A549 (cell line): Measurements from ENCODE around the gene ACP3. TPM values are rescaled to one million over a fixed set of nuclear protein-coding genes. Genes with fewer than 3 reads are reported as not detected.

Experiments used
- ATAC-seq, 2 experiments: fragments of 200-7000 bp in 1 of 2; fragments of >200 bp in 1 of 2; cut with Nextera tagmentation in 1 of 2; cut with Tn5 transposase in 1 of 2; 3 replicates each; pipeline versions ENCODE4 v1.8.0 to v1.9.1; 2018 to 2020; ENCODE audit warnings: mild to moderate bottlenecking in 1 of 2, moderate library complexity in 1 of 2
- CTCF ChIA-PET: fragments of 300-600 bp; sonication (Branson Sonifier 250); formaldehyde crosslinking; extraction: SDS; loops from one replicate; lab custom pipeline; 2021; ENCODE audit warnings: antibody characterized with exemption, inconsistent platforms; lab: Yijun Ruan, JAX
- POLR2A ChIA-PET: fragments of 350-600 bp; formaldehyde crosslinking; extraction: SDS; loops from one replicate; lab custom pipeline; 2021; ENCODE audit warnings: antibody characterized with exemption, inconsistent platforms; lab: Yijun Ruan, JAX
- DNase-seq, 2 experiments: peaks; one replicate each; pipeline versions ENCODE4 v3.0.0 to v3.0.0-alpha.2; 2011 to 2016; ENCODE audit warnings: low read depth in 1 of 2, low spot score in 1 of 2
- FAIRE-seq: peaks from 2 replicates; lab custom pipeline; 2011; peaks lifted over from hg19 to GRCh38; lab: Jason Lieb, UNC
- H3K27ac ChIP-seq, 2 experiments: fragments of >200 bp; sonication (Bioruptor Twin); formaldehyde crosslinking; 3 replicates each; pipeline ENCODE4 v1.5.1; 2016 to 2017
- H3K4me1 ChIP-seq: fragments of >200 bp; sonication (Bioruptor Twin); formaldehyde crosslinking; 3 replicates; pipeline ENCODE4 v1.6.1; 2016
- H3K4me2 ChIP-seq: fragments of >200 bp; sonication (Bioruptor Twin); formaldehyde crosslinking; 3 replicates; pipeline ENCODE4 v1.6.1; 2016
- H3K4me3 ChIP-seq: fragments of >200 bp; sonication (Bioruptor Twin); formaldehyde crosslinking; 3 replicates; pipeline ENCODE4 v1.5.1; 2016
- H3K9me3 ChIP-seq: fragments of >200 bp; sonication (Bioruptor Twin); formaldehyde crosslinking; 3 replicates; pipeline ENCODE4 v1.6.1; 2016
- BCL3 ChIP-seq: fragments of >200 bp; sonication (Bioruptor Twin); formaldehyde crosslinking; IDR thresholded peaks from 3 replicates; pipeline ENCODE4 v1.6.1; 2016
- BHLHE40 ChIP-seq: IDR thresholded peaks from 2 replicates; pipeline ENCODE4 v1.6.1; 2012; ENCODE audit warnings: low read depth, low read length, inconsistent platforms
- CBX8 ChIP-seq: fragments of 200-600 bp; sonication (generic); IDR thresholded peaks from 2 replicates; pipeline ENCODE4 v1.6.1; 2016
- CHD2 ChIP-seq: fragments of 150-350 bp; IDR thresholded peaks from 2 replicates; pipeline ENCODE4 v1.6.1; 2014; ENCODE audit warnings: low read length; ENCODE audit not compliant: partially characterized antibody
- CHD4 ChIP-seq: fragments of 200-600 bp; sonication (generic); IDR thresholded peaks from 2 replicates; pipeline ENCODE4 v1.6.1; 2016; ENCODE audit warnings: antibody characterized with exemption, mild to moderate bottlenecking, borderline replicate concordance
- CTCF ChIP-seq: fragments of >200 bp; sonication (Bioruptor Twin); formaldehyde crosslinking; IDR thresholded peaks from 3 replicates; pipeline ENCODE4 v1.5.1; 2016
- E2F6 ChIP-seq: IDR thresholded peaks from 2 replicates; pipeline ENCODE4 v1.6.1; 2012; ENCODE audit warnings: low read depth, borderline replicate concordance
- ELK1 ChIP-seq: fragments of 150-350 bp; IDR thresholded peaks from 2 replicates; pipeline ENCODE4 v1.6.1; 2014; ENCODE audit warnings: low read depth, mild to moderate bottlenecking, low read length
- EP300 ChIP-seq, 2 experiments: fragments of >200 bp; sonication (Bioruptor Twin); formaldehyde crosslinking; IDR thresholded peaks; 2 replicates in 1 of 2; 3 replicates in 1 of 2; pipeline ENCODE4 v1.6.1; 2016 to 2017
- FOSB ChIP-seq: fragments of 250-450 bp; sonication (Bioruptor Pico); IDR thresholded peaks from 2 replicates; pipeline ENCODE4 v1.5.0; 2020; ENCODE audit warnings: mild to moderate bottlenecking, moderate library complexity
- HMGXB4 ChIP-seq: fragments of 250-450 bp; sonication (Bioruptor Pico); IDR thresholded peaks from 2 replicates; pipeline ENCODE4 v1.5.0; 2021; ENCODE audit warnings: mild to moderate bottlenecking, moderate library complexity, borderline replicate concordance
- HOXB13 ChIP-seq: fragments of 250-450 bp; sonication (Bioruptor Pico); IDR thresholded peaks from 2 replicates; pipeline ENCODE4 v1.5.0; 2020; ENCODE audit warnings: low read depth, mild to moderate bottlenecking, moderate library complexity
- MAFK ChIP-seq: fragments of 450-650 bp; IDR thresholded peaks from 2 replicates; pipeline ENCODE4 v1.6.1; 2014; ENCODE audit not compliant: partially characterized antibody
- NPAS2 ChIP-seq: fragments of 250-450 bp; sonication (Bioruptor Pico); IDR thresholded peaks from 2 replicates; pipeline ENCODE4 v1.8.0; 2022; ENCODE audit warnings: mild to moderate bottlenecking, moderate library complexity, borderline replicate concordance
- PBX3 ChIP-seq: IDR thresholded peaks from 2 replicates; pipeline ENCODE4 v1.6.1; 2012
- RAD21 ChIP-seq, 2 experiments: fragments of >200 bp in 1 of 2; sonication (Bioruptor Twin) in 1 of 2; formaldehyde crosslinking in 1 of 2; IDR thresholded peaks in 1 of 2; conservative IDR thresholded peaks in 1 of 2; 2 replicates in 1 of 2; 3 replicates in 1 of 2; pipeline ENCODE4 v1.6.1; 2012 to 2018; ENCODE audit warnings: inconsistent platforms in 1 of 2
- RCOR1 ChIP-seq: fragments of 150-350 bp; IDR thresholded peaks from 2 replicates; pipeline ENCODE4 v1.6.1; 2014; ENCODE audit warnings: antibody characterized with exemption, low read length, low read depth
- RNF2 ChIP-seq: fragments of 200-600 bp; sonication (generic); IDR thresholded peaks from 2 replicates; pipeline ENCODE4 v1.6.1; 2016; ENCODE audit warnings: low read depth, mild to moderate bottlenecking, antibody characterized with exemption, moderate library complexity, borderline replicate concordance
- SMC3 ChIP-seq: fragments of >200 bp; sonication (Bioruptor Twin); formaldehyde crosslinking; IDR thresholded peaks from 3 replicates; pipeline ENCODE4 v1.6.1; 2018; ENCODE audit warnings: inconsistent platforms
- SREBF2 ChIP-seq: fragments of 450-650 bp; IDR thresholded peaks from 2 replicates; pipeline ENCODE4 v1.6.1; 2014; ENCODE audit warnings: mild to moderate bottlenecking, moderate library complexity
- TFCP2L1 ChIP-seq: fragments of 250-450 bp; sonication (Bioruptor Pico); IDR thresholded peaks from 2 replicates; pipeline ENCODE4 v1.5.0; 2021; ENCODE audit warnings: mild to moderate bottlenecking
- TP53 ChIP-seq: fragments of 250-450 bp; sonication (Bioruptor Pico); IDR thresholded peaks from 2 replicates; pipeline ENCODE4 v1.5.0; 2021; ENCODE audit warnings: mild to moderate bottlenecking, moderate library complexity
- USF2 ChIP-seq: fragments of 450-650 bp; IDR thresholded peaks from 2 replicates; pipeline ENCODE4 v1.6.1; 2014; ENCODE audit warnings: antibody characterized with exemption
- WGBS: methylation state at CpG from one replicate; pipeline ENCODE4 v1.1.6; 2017; ENCODE audit errors: missing lambda C conversion rate; 5-methylcytosine and 5-hydroxymethylcytosine counted together
- polyA plus RNA-seq, 4 experiments: library from polyadenylated mRNA; depleted of rRNA in 3 of 4; stranded (reverse); fragments of >200 nt; fragmentation: RNase III in 1 of 4; extraction: RNeasy Plus Mini Kit Qiagen cat#74134 plus additional on column Dnase treatment in 1 of 4; gene quantifications; 2 replicates in 3 of 4; 3 replicates in 1 of 4; pipeline ENCODE4 v1.2.3, GENCODE V29; 2011 to 2017

Gene ACP3
- polyA plus RNA-seq, 2 of the 4 experiments (the other 2 are of a cell fraction) = 0.09 to 0.19 TPM

GRCh38 chr3:132343018-132343612, 25.9 kb downstream of the ACP3 start:
- no peak overlapping the region for H3K27ac ChIP-seq
- H3K4me2 ChIP-seq = peak overlapping the region; percentile 55
- TF ChIP-seq SMC3 (peak; percentile 84), FOSB (CRISPR knock-in tag) (no peak), BHLHE40 (no peak), SREBF2 (no peak), EP300 (IDR thresholded peaks at IDR 0.05) (no peak), E2F6 (no peak), CHD4 (no peak), CHD2 (no peak), CBX8 (no peak), CTCF (peak; percentile 70), RAD21 (conservative IDR thresholded peaks at IDR 0.05 in 1 of 2, IDR thresholded peaks at IDR 0.05 in 1 of 2) (peak; percentile 59 to 67; a peak in 4 of 5 replicates), NPAS2 (CRISPR knock-in tag) (no peak), ELK1 (no peak), TFCP2L1 (CRISPR knock-in tag) (no peak), HMGXB4 (no peak), USF2 (no peak), PBX3 (no peak), TP53 (CRISPR knock-in tag) (no peak), RNF2 (no peak), RCOR1 (no peak), MAFK (no peak), HOXB13 (CRISPR knock-in tag) (no peak), BCL3 (no peak)
- no peak overlapping the region for H3K4me3 ChIP-seq
- FAIRE-seq = no peak
- no peaks in the 10 kb centered on the region for H3K9me3 ChIP-seq
- peaks cover 5% of the 10 kb centered on the region; the same call in 1 of the 3 replicates for H3K4me1 ChIP-seq
- peak; percentile 84 to 85 for ATAC-seq
- WGBS = 1% methylated on average over 6 of the region's 6 CpGs
- POLR2A ChIA-PET = interaction anchor here (0.7 kb wide), 1 partner anchor 86 kb away, joined by 3 read pairs; no protein-coding TSS in a partner anchor
- DNase-seq = peak; percentile 8 to 50
- CTCF ChIA-PET = interaction anchor here (0.6 to 4.0 kb wide), 25 partner anchors 8 to 304 kb away, joined by 3 to 39 read pairs (median 4); no protein-coding TSS in a partner anchor
